A549 (cell line): ENCODE measurements around the gene PCNX1.

Experiments used
- EP300 ChIP-seq, 2 experiments: fragments of >200 bp; sonication (Bioruptor Twin); formaldehyde crosslinking; IDR thresholded peaks; 2 replicates in 1 of 2; 3 replicates in 1 of 2; pipeline ENCODE4 v1.6.1; 2016 to 2017
- HOXA7 ChIP-seq: fragments of 250-450 bp; sonication (Bioruptor Pico); IDR thresholded peaks from 2 replicates; pipeline ENCODE4 v1.5.0; 2020; ENCODE audit warnings: mild to moderate bottlenecking, moderate library complexity
- JUN ChIP-seq, 2 experiments: fragments of >200 bp; sonication (Bioruptor Twin); formaldehyde crosslinking; IDR thresholded peaks; 2 replicates in 1 of 2; 3 replicates in 1 of 2; pipeline ENCODE4 v1.6.1; 2016 to 2017
- POLR2A ChIP-seq: IDR thresholded peaks from 2 replicates; pipeline ENCODE4 v1.6.1; 2012; ENCODE audit warnings: mild to moderate bottlenecking, low read length
- ZSCAN20 ChIP-seq: fragments of 250-450 bp; sonication (Bioruptor Pico); IDR thresholded peaks from 2 replicates; pipeline ENCODE4 v1.8.0; 2022; ENCODE audit warnings: mild to moderate bottlenecking, moderate library complexity
- TF ChIP-seq, protein P1 (sequence below): fragments of 200-600 bp; sonication (generic); IDR thresholded peaks from 2 replicates; pipeline ENCODE4 v1.6.1; 2016; ENCODE audit warnings: antibody characterized with exemption, mild to moderate bottlenecking, moderate library complexity
- TF ChIP-seq, protein P2 (sequence below): fragments of >200 bp; sonication (Bioruptor Twin); formaldehyde crosslinking; IDR thresholded peaks from 3 replicates; pipeline ENCODE4 v1.5.1; 2016

DNA sequence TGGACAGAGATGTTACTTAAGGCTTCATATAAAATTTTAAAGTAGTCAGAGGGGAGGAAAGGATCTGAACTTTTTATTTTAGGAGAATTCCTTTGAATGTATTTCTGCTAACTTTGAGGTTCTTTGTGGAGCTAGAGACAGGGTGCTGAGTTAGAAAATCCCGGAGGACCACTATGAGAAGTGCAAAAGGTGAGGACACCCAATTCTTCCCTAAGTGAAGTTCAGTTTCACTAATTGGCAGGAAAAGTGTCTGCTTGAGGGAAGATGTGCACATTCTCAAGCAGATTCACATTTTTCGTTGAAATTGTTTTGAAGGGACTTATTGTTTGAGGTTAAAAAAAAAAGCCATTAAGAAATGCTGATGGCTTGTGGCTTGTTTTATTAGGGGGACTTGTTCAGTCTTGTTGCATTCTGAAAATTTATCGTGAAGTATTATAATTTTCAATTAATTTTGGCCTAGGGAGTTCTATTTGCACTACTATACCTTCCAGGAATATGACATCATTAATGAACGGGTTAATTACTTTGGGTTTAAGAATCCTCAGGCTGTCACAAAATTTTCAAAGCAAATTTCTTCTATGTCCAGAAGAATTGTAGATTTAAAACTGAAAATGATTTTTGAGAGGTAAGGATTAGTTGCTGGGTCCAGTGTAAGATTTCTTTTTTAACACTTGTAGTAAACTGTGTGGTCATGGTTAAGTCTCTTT is 1.8 kb downstream of the PCNX1 start:
- TF ChIP-seq JUN (IDR thresholded peaks at IDR 0.05) = no peak
- TF ChIP-seq, protein P1, sequence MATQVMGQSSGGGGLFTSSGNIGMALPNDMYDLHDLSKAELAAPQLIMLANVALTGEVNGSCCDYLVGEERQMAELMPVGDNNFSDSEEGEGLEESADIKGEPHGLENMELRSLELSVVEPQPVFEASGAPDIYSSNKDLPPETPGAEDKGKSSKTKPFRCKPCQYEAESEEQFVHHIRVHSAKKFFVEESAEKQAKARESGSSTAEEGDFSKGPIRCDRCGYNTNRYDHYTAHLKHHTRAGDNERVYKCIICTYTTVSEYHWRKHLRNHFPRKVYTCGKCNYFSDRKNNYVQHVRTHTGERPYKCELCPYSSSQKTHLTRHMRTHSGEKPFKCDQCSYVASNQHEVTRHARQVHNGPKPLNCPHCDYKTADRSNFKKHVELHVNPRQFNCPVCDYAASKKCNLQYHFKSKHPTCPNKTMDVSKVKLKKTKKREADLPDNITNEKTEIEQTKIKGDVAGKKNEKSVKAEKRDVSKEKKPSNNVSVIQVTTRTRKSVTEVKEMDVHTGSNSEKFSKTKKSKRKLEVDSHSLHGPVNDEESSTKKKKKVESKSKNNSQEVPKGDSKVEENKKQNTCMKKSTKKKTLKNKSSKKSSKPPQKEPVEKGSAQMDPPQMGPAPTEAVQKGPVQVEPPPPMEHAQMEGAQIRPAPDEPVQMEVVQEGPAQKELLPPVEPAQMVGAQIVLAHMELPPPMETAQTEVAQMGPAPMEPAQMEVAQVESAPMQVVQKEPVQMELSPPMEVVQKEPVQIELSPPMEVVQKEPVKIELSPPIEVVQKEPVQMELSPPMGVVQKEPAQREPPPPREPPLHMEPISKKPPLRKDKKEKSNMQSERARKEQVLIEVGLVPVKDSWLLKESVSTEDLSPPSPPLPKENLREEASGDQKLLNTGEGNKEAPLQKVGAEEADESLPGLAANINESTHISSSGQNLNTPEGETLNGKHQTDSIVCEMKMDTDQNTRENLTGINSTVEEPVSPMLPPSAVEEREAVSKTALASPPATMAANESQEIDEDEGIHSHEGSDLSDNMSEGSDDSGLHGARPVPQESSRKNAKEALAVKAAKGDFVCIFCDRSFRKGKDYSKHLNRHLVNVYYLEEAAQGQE = no peak
- TF ChIP-seq HOXA7 = no peak
- TF ChIP-seq, protein P2, sequence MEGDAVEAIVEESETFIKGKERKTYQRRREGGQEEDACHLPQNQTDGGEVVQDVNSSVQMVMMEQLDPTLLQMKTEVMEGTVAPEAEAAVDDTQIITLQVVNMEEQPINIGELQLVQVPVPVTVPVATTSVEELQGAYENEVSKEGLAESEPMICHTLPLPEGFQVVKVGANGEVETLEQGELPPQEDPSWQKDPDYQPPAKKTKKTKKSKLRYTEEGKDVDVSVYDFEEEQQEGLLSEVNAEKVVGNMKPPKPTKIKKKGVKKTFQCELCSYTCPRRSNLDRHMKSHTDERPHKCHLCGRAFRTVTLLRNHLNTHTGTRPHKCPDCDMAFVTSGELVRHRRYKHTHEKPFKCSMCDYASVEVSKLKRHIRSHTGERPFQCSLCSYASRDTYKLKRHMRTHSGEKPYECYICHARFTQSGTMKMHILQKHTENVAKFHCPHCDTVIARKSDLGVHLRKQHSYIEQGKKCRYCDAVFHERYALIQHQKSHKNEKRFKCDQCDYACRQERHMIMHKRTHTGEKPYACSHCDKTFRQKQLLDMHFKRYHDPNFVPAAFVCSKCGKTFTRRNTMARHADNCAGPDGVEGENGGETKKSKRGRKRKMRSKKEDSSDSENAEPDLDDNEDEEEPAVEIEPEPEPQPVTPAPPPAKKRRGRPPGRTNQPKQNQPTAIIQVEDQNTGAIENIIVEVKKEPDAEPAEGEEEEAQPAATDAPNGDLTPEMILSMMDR = no peak
- TF ChIP-seq ZSCAN20 = no peak
- no peak for TF ChIP-seq EP300 (IDR thresholded peaks at IDR 0.05)
- TF ChIP-seq POLR2A = no peak
